Skeletal muscle satellite cell (primary cell): ENCODE results near the gene ITPK1.

Experiments used
- H3K27me3 ChIP-seq: 2 replicates; pipeline ENCODE4 v1.7.0; 2013; ENCODE audit warnings: low read length; ENCODE audit not compliant: control insufficient read depth, insufficient read depth
- H3K36me3 ChIP-seq: 2 replicates; pipeline ENCODE4 v1.7.0; 2013; ENCODE audit warnings: mild to moderate bottlenecking, control low read depth, low read length; ENCODE audit not compliant: insufficient read depth
- H3K4me1 ChIP-seq: 2 replicates; pipeline ENCODE4 v1.7.0; 2013; ENCODE audit warnings: low read length; ENCODE audit not compliant: control insufficient read depth, insufficient read depth
- H3K4me2 ChIP-seq: 2 replicates; pipeline ENCODE4 v1.7.0; 2013; ENCODE audit warnings: mild to moderate bottlenecking, low read length
- H3K4me3 ChIP-seq: 2 replicates; pipeline ENCODE4 v1.7.0; 2013; ENCODE audit warnings: low read length
- H3K9ac ChIP-seq: 2 replicates; pipeline ENCODE4 v1.7.0; 2013; ENCODE audit warnings: mild to moderate bottlenecking, low read depth, low read length, moderate library complexity
- H3K9me3 ChIP-seq: replicated peaks from 2 replicates; pipeline ENCODE4 v1.7.0; 2013; ENCODE audit warnings: mild to moderate bottlenecking, control low read depth, low read length

ITPK1 gene

GRCh38 chr14:92994131-92994676 is 121.5 kb downstream of the ITPK1 start:
- H3K27me3 ChIP-seq: no peaks in the 10 kb centered on the region
- peaks cover 3% of the 10 kb centered on the region for H3K36me3 ChIP-seq
- H3K4me1 ChIP-seq: peaks cover 6% of the 10 kb centered on the region
- H3K9me3 ChIP-seq: peaks cover 4% of the 10 kb centered on the region
- H3K4me3 ChIP-seq: no peak overlapping the region
- no peak overlapping the region for H3K9ac ChIP-seq
- H3K4me2 ChIP-seq: no peak overlapping the region

- H3K4me3 ChIP-seq: no peak overlapping the region
- H3K9ac ChIP-seq: no peak overlapping the region
- no peaks in the 10 kb centered on the region for H3K27me3 ChIP-seq
- peaks cover 6% of the 10 kb centered on the region for H3K4me1 ChIP-seq
- H3K4me2 ChIP-seq: no peak overlapping the region
- peaks cover 3% of the 10 kb centered on the region for H3K36me3 ChIP-seq
- H3K9me3 ChIP-seq: peaks cover 4% of the 10 kb centered on the region
These were observed 122.4 kb downstream of the ITPK1 start for GRCh38 chr14:92993302-92993701.

GRCh38 chr14:92991536-92991935 is 124.2 kb downstream of the ITPK1 start:
- Histone ChIP-seq H3K4me1 (peaks cover 10% of the 10 kb centered on the region), H3K36me3 (peaks cover 3% of the 10 kb centered on the region)

GRCh38 chr14:92990456-92991430 is 125.0 kb downstream of the ITPK1 start:
- Histone ChIP-seq H3K4me1 (peaks cover 18% of the 10 kb centered on the region), H3K9me3 (peaks cover 4% of the 10 kb centered on the region), H3K4me3 (no peak overlapping the region), H3K4me2 (no peak overlapping the region), H3K36me3 (peaks cover 3% of the 10 kb centered on the region), H3K9ac (no peak overlapping the region), H3K27me3 (no peaks in the 10 kb centered on the region)

More at GRCh38 chr14:92991536-92991935, 124.2 kb downstream of the ITPK1 start:
- Histone ChIP-seq H3K9ac (no peak overlapping the region), H3K4me2 (no peak overlapping the region), H3K4me3 (no peak overlapping the region), H3K9me3 (peaks cover 4% of the 10 kb centered on the region), H3K27me3 (no peaks in the 10 kb centered on the region)

- Histone ChIP-seq H3K4me1 (peaks cover 23% of the 10 kb centered on the region), H3K4me3 (no peak overlapping the region), H3K9ac (no peak overlapping the region), H3K36me3 (peaks cover 3% of the 10 kb centered on the region), H3K4me2 (no peak overlapping the region), H3K9me3 (peaks cover 4% of the 10 kb centered on the region), H3K27me3 (no peaks in the 10 kb centered on the region)
These were observed 126.7 kb downstream of the ITPK1 start for GRCh38 chr14:92988786-92989755.

GRCh38 chr14:92987713-92988510 is 127.8 kb downstream of the ITPK1 start:
- Histone ChIP-seq H3K36me3 (peaks cover 3% of the 10 kb centered on the region), H3K27me3 (no peaks in the 10 kb centered on the region), H3K4me1 (peaks cover 27% of the 10 kb centered on the region), H3K9ac (no peak overlapping the region), H3K4me3 (no peak overlapping the region), H3K9me3 (peaks cover 4% of the 10 kb centered on the region), H3K4me2 (no peak overlapping the region)

GRCh38 chr14:92987148-92987570 is 128.6 kb downstream of the ITPK1 start:
- peaks cover 3% of the 10 kb centered on the region for H3K36me3 ChIP-seq

GRCh38 chr14:92986254-92987147 is 129.2 kb downstream of the ITPK1 start:
- Histone ChIP-seq H3K36me3 (peaks cover 3% of the 10 kb centered on the region), H3K9ac (peak overlapping the region; percentile 1), H3K27me3 (no peaks in the 10 kb centered on the region)

More at GRCh38 chr14:92987148-92987570, 128.6 kb downstream of the ITPK1 start:
- no peak overlapping the region for H3K4me2 ChIP-seq
- peaks cover 4% of the 10 kb centered on the region for H3K9me3 ChIP-seq
- peaks cover 32% of the 10 kb centered on the region for H3K4me1 ChIP-seq
- no peak overlapping the region for H3K4me3 ChIP-seq
- peak overlapping the region; percentile 1 for H3K9ac ChIP-seq
- no peaks in the 10 kb centered on the region for H3K27me3 ChIP-seq

GRCh38 chr14:92985521-92985920 is 130.2 kb downstream of the ITPK1 start:
- peaks cover 32% of the 10 kb centered on the region for H3K4me1 ChIP-seq
- H3K36me3 ChIP-seq: peaks cover 3% of the 10 kb centered on the region
- H3K4me3 ChIP-seq: no peak overlapping the region

More at GRCh38 chr14:92986254-92987147, 129.2 kb downstream of the ITPK1 start:
- Histone ChIP-seq H3K4me1 (peaks cover 32% of the 10 kb centered on the region), H3K4me3 (no peak overlapping the region), H3K9me3 (peaks cover 4% of the 10 kb centered on the region), H3K4me2 (no peak overlapping the region)

GRCh38 chr14:92984896-92985295 is 130.8 kb downstream of the ITPK1 start:
- no peak overlapping the region for H3K4me2 ChIP-seq
- H3K36me3 ChIP-seq: no peaks in the 10 kb centered on the region

More at GRCh38 chr14:92985521-92985920, 130.2 kb downstream of the ITPK1 start:
- H3K9ac ChIP-seq: no peak overlapping the region
- no peak overlapping the region for H3K4me2 ChIP-seq
- peaks cover 4% of the 10 kb centered on the region for H3K9me3 ChIP-seq
- no peaks in the 10 kb centered on the region for H3K27me3 ChIP-seq

More at GRCh38 chr14:92984896-92985295, 130.8 kb downstream of the ITPK1 start:
- peaks cover 32% of the 10 kb centered on the region for H3K4me1 ChIP-seq
- H3K4me3 ChIP-seq: no peak overlapping the region
- peaks cover 2% of the 10 kb centered on the region for H3K9me3 ChIP-seq
- H3K27me3 ChIP-seq: no peaks in the 10 kb centered on the region
- no peak overlapping the region for H3K9ac ChIP-seq
